ENCODE data around the gene MAP2. TPM values are rescaled to one million over a fixed set of nuclear protein-coding genes. Genes with fewer than 3 reads are reported as not detected.

The MAP2 gene
- total and polyA plus RNA-seq, 2 of the 13 experiments (the other 11 are each of a cell fraction or from before 2014, with no cell fraction given): 0.08 TPM; not detected in 1

- ATAC-seq (no peak), DNase-seq (ENCODE audit: low spot score) (no peak), FAIRE-seq (no peak)
- H3K9me3 ChIP-seq (ENCODE audit: low read length): no peaks in the 10 kb centered on the region
- TF ChIP-seq PLRG1 (conservative IDR thresholded peaks at IDR 0.05): no peak
- H3K9ac ChIP-seq (ENCODE audit: insufficient read depth, low read depth, low read length): no peak overlapping the region
- in situ Hi-C loops (cut with HindIII; ENCODE audit: extremely low pct_ligation_motif_present, low pct_unique_long_range_greater_than_20kb): no loop called here
- no peaks in the 10 kb centered on the region for H3K36me3 ChIP-seq (replicated peaks in 1 of 2; ENCODE audit: control insufficient read depth in 1 of 2, insufficient read depth in 2 of 2, low read length in 2 of 2)
- H3K27me3 ChIP-seq (ENCODE audit: control insufficient read depth in 1 of 2, insufficient read depth in 2 of 2, low read length in 2 of 2): no peaks in the 10 kb centered on the region
- H2AFZ ChIP-seq (ENCODE audit: low read length): no peak overlapping the region
- H3K4me1 ChIP-seq (ENCODE audit: insufficient read depth, low read length): no peaks in the 10 kb centered on the region
- no peak overlapping the region for H3K27ac ChIP-seq (ENCODE audit: extremely low read length, insufficient read depth, low read length)
- no peaks in the 10 kb centered on the region for H3K79me2 ChIP-seq (ENCODE audit: insufficient read depth, low read length)
- no peaks in the 10 kb centered on the region for H4K20me1 ChIP-seq (ENCODE audit: insufficient read depth, low read length)
- CTCF ChIA-PET (ENCODE audit: low intra/inter-chr PET ratio, low total read pairs): no interaction called here
- BruUV-seq (replicated peaks): no TSS peak
- intact Hi-C loops (cut with micrococcal nuclease; ENCODE audit: unreplicated experiment): no loop called here
- H3K4me3 ChIP-seq (replicated peaks in 1 of 3; ENCODE audit: insufficient read depth in 1 of 3, low read depth in 2 of 3, low read length in 3 of 3): no peak overlapping the region
- WGBS (ENCODE audit: low lambda C conversion rate): 70% methylated on average over 1 of the region's 1 CpG
- POLR2A ChIA-PET: no interaction called here
- no peak overlapping the region for H3K4me2 ChIP-seq (ENCODE audit: low read depth, low read length)
These were observed 256.7 kb downstream of the MAP2 start for GRCh38 chr2:209680596-209680995.

- Histone ChIP-seq H3K36me3 (replicated peaks in 1 of 2; ENCODE audit: control insufficient read depth in 1 of 2, insufficient read depth in 2 of 2, low read length in 2 of 2) (no peaks in the 10 kb centered on the region), H3K9me3 (ENCODE audit: low read length) (no peaks in the 10 kb centered on the region), H3K27ac (ENCODE audit: extremely low read length, insufficient read depth, low read length) (no peak overlapping the region), H3K4me1 (ENCODE audit: insufficient read depth, low read length) (no peaks in the 10 kb centered on the region), H4K20me1 (ENCODE audit: insufficient read depth, low read length) (no peaks in the 10 kb centered on the region), H3K4me2 (ENCODE audit: low read depth, low read length) (no peak overlapping the region), H3K79me2 (ENCODE audit: insufficient read depth, low read length) (no peaks in the 10 kb centered on the region), H3K9ac (ENCODE audit: insufficient read depth, low read depth, low read length) (no peak overlapping the region), H3K4me3 (replicated peaks in 1 of 3; ENCODE audit: insufficient read depth in 1 of 3, low read depth in 2 of 3, low read length in 3 of 3) (no peak overlapping the region), H3K27me3 (ENCODE audit: control insufficient read depth in 1 of 2, insufficient read depth in 2 of 2, low read length in 2 of 2) (no peaks in the 10 kb centered on the region), H2AFZ (ENCODE audit: low read length) (no peak overlapping the region)
- ChIA-PET POLR2A (no interaction called here), CTCF (ENCODE audit: low intra/inter-chr PET ratio, low total read pairs) (no interaction called here)
- ATAC-seq: no peak
- intact Hi-C loops (cut with micrococcal nuclease; ENCODE audit: unreplicated experiment): no loop called here
- no peak for FAIRE-seq
- no peak for TF ChIP-seq ZNF891 (CRISPR knock-in tag; IDR thresholded peaks at IDR 0.05)
- TF ChIP-seq CREM (IDR thresholded peaks at IDR 0.05): no peak
- TF ChIP-seq CREM (CRISPR knock-in tag; IDR thresholded peaks at IDR 0.05): no peak
- TF ChIP-seq, protein P1, sequence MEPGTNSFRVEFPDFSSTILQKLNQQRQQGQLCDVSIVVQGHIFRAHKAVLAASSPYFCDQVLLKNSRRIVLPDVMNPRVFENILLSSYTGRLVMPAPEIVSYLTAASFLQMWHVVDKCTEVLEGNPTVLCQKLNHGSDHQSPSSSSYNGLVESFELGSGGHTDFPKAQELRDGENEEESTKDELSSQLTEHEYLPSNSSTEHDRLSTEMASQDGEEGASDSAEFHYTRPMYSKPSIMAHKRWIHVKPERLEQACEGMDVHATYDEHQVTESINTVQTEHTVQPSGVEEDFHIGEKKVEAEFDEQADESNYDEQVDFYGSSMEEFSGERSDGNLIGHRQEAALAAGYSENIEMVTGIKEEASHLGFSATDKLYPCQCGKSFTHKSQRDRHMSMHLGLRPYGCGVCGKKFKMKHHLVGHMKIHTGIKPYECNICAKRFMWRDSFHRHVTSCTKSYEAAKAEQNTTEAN (CRISPR knock-in tag; conservative IDR thresholded peaks at IDR 0.05): no peak
- no peak for TF ChIP-seq NFKB2 (CRISPR knock-in tag; IDR thresholded peaks at IDR 0.05; ENCODE audit: borderline replicate concordance)
- no peak for TF ChIP-seq JUND (CRISPR knock-in tag; IDR thresholded peaks at IDR 0.05)
- 0% methylated on average over 1 of the region's 1 CpG for WGBS (ENCODE audit: low lambda C conversion rate)
- DNase-seq (ENCODE audit: low spot score): no peak
- no TSS peak for BruUV-seq (replicated peaks)
- in situ Hi-C loops (cut with HindIII; ENCODE audit: extremely low pct_ligation_motif_present, low pct_unique_long_range_greater_than_20kb): no loop called here
These were observed 257.4 kb downstream of the MAP2 start for GRCh38 chr2:209681201-209681735.

Measured in HepG2 (cell line).